ENCODE data around the gene COTL1. TPM values are rescaled to one million over a fixed set of nuclear protein-coding genes. Genes with fewer than 3 reads are reported as not detected.

The COTL1 gene
- total RNA-seq, 1 experiment from 2014 or later, result 102 TPM

GRCh38 chr16:84608282-84608681 lies 9.6 kb downstream of the COTL1 start:
- ATAC-seq, result no peak

More at GRCh38 chr16:84608282-84608681, 9.6 kb downstream of the COTL1 start:
- Mint-ChIP-seq H3K4me3 (no peak overlapping the region), H3K27me3 (ENCODE audit: low read depth) (no peaks in the 10 kb centered on the region), H3K36me3 (peaks cover 27% of the 10 kb centered on the region), H3K9me3 (peaks cover 8% of the 10 kb centered on the region), H3K4me1 (peaks cover 17% of the 10 kb centered on the region), H3K27ac (no peak overlapping the region)
- ChIA-PET POLR2A (no interaction called here), CTCF (interaction anchor here (1.1 kb wide), 1 partner anchor 101 kb away, joined by 3 read pairs; no protein-coding TSS in a partner anchor)
- no peak for TF ChIP-seq TEAD4 (CRISPR knock-in tag; IDR thresholded peaks at IDR 0.05)
- TF ChIP-seq OVOL2 (CRISPR knock-in tag; IDR thresholded peaks at IDR 0.05; ENCODE audit: borderline replicate concordance), result no peak
- no peak for TF ChIP-seq SMAD4 (CRISPR knock-in tag; IDR thresholded peaks at IDR 0.05)
- no peak for TF ChIP-seq CTCF (IDR thresholded peaks at IDR 0.05)
- TF ChIP-seq CDX4 (CRISPR knock-in tag; IDR thresholded peaks at IDR 0.05; ENCODE audit: borderline replicate concordance), result no peak
- no peak for TF ChIP-seq NR2C2 (CRISPR knock-in tag; IDR thresholded peaks at IDR 0.05)
- no peak for TF ChIP-seq PRDM15 (CRISPR knock-in tag; IDR thresholded peaks at IDR 0.05)
- TF ChIP-seq ZNF512 (CRISPR knock-in tag; IDR thresholded peaks at IDR 0.05; ENCODE audit: borderline replicate concordance), result no peak
- no peak for TF ChIP-seq SOX15 (CRISPR knock-in tag; IDR thresholded peaks at IDR 0.05)
- no peak for TF ChIP-seq ZNF425 (CRISPR knock-in tag; conservative IDR thresholded peaks at IDR 0.05)
- TF ChIP-seq RORB (CRISPR knock-in tag; IDR thresholded peaks at IDR 0.05), result no peak
- TF ChIP-seq GTF2I (CRISPR knock-in tag; conservative IDR thresholded peaks at IDR 0.05), result no peak
- TF ChIP-seq ELF4 (CRISPR knock-in tag; IDR thresholded peaks at IDR 0.05; ENCODE audit: low read depth), result no peak
- no peak for TF ChIP-seq ZMAT4 (CRISPR knock-in tag; IDR thresholded peaks at IDR 0.05)
- DNase-seq (ENCODE audit: low spot score), result no peak

All from WTC11 (cell line).